AG04450 (cell line): ENCODE data around the gene ARCN1. TPM values are rescaled to one million over a fixed set of nuclear protein-coding genes. Genes with fewer than 3 reads are reported as not detected.

ENCODE experiments used
- CTCF ChIA-PET: fragments of 300-600, 350-600 bp; formaldehyde crosslinking; extraction: SDS; loops from one replicate; lab custom pipeline; 2022; ENCODE audit warnings: antibody characterized with exemption, inconsistent platforms; lab: Charles Lee
- POLR2A ChIA-PET: fragments of 350-600 bp; formaldehyde crosslinking; extraction: SDS; loops from one replicate; lab custom pipeline; 2021; ENCODE audit warnings: antibody characterized with exemption, inconsistent platforms; lab: Yijun Ruan, JAX
- DNase-seq: peaks from one replicate; pipeline ENCODE4 v3.0.0-alpha.2; 2011; ENCODE audit warnings: low read depth, low spot score
- H3K27ac ChIP-seq: one replicate; pipeline ENCODE4 v1.5.1; 2012; ENCODE audit warnings: low read depth, low read length, control low read depth
- H3K27me3 ChIP-seq: one replicate; pipeline ENCODE4 v1.6.0; 2012; ENCODE audit warnings: low read length; ENCODE audit not compliant: control insufficient read depth, insufficient read depth
- H3K4me3 ChIP-seq: 2 replicates; pipeline ENCODE4 v1.5.1; 2011; ENCODE audit warnings: mild to moderate bottlenecking, low read depth, low read length, control low read depth
- H3K9me3 ChIP-seq: 2 replicates; pipeline ENCODE4 v1.5.1; 2012; ENCODE audit warnings: low read length; ENCODE audit not compliant: control insufficient read depth, insufficient read depth
- CTCF ChIP-seq: IDR thresholded peaks from 2 replicates; pipeline ENCODE4 v1.5.1; 2011; ENCODE audit warnings: low read depth, low read length, control low read depth, inconsistent platforms
- polyA plus RNA-seq: library from polyadenylated mRNA; depleted of rRNA; stranded (reverse); fragments of >200 nt; gene quantifications from 2 replicates; pipeline ENCODE4 v1.2.3, GENCODE V29; 2011

Gene ARCN1
- polyA plus RNA-seq, 1 experiment: 387 TPM

GRCh38 chr11:118636569-118637290 is 64.5 kb downstream of the ARCN1 start:
- TF ChIP-seq CTCF: no peak
- CTCF ChIA-PET: interaction anchor here (0.6 to 3.2 kb wide), 7 partner anchors 10 to 292 kb away, joined by 3 to 11 read pairs (median 4); no protein-coding TSS in a partner anchor
- no peak overlapping the region for H3K27ac ChIP-seq

GRCh38 chr11:118638726-118639125 is 66.5 kb downstream of the ARCN1 start:
- POLR2A ChIA-PET: interaction anchor here (0.6 to 0.7 kb wide), 2 partner anchors 16 to 352 kb away, joined by 3 to 5 read pairs; no protein-coding TSS in a partner anchor
- H3K27ac ChIP-seq: no peak overlapping the region
- no peaks in the 10 kb centered on the region for H3K27me3 ChIP-seq
- CTCF ChIA-PET: interaction anchor here (1.7 kb wide), 1 partner anchor 318 kb away, joined by 3 read pairs; no protein-coding TSS in a partner anchor
- no peak overlapping the region for H3K4me3 ChIP-seq
- no peak for TF ChIP-seq CTCF
- H3K9me3 ChIP-seq: no peaks in the 10 kb centered on the region; the same call in 1 of the 2 replicates
- no peak for DNase-seq

More at GRCh38 chr11:118636569-118637290, 64.5 kb downstream of the ARCN1 start:
- Histone ChIP-seq H3K9me3 (no peaks in the 10 kb centered on the region; the same call in 1 of the 2 replicates), H3K27me3 (no peaks in the 10 kb centered on the region), H3K4me3 (no peak overlapping the region)
- DNase-seq: no peak
- POLR2A ChIA-PET: interaction anchor here (1.1 to 6.8 kb wide), 3 partner anchors 16 to 31 kb away, joined by 3 to 54 read pairs (median 6); no protein-coding TSS in a partner anchor

- H3K27me3 ChIP-seq: no peaks in the 10 kb centered on the region
- no peak overlapping the region for H3K4me3 ChIP-seq
- no peak for TF ChIP-seq CTCF
- no peaks in the 10 kb centered on the region; the same call in 1 of the 2 replicates for H3K9me3 ChIP-seq
- ChIA-PET POLR2A (interaction anchor here (0.7 to 1.2 kb wide), 4 partner anchors 9 to 70 kb away, joined by 3 to 5 read pairs (median 4); no protein-coding TSS in a partner anchor), CTCF (interaction anchor here (1.2 to 1.7 kb wide), 2 partner anchors 21 to 317 kb away, joined by 3 to 4 read pairs; no protein-coding TSS in a partner anchor)
- DNase-seq: no peak
- no peak overlapping the region for H3K27ac ChIP-seq
Observed at GRCh38 chr11:118639899-118640298, 67.7 kb downstream of the ARCN1 start.

- H3K27me3 ChIP-seq: no peaks in the 10 kb centered on the region
- ChIA-PET POLR2A (interaction anchor here (0.7 to 1.2 kb wide), 3 partner anchors 12 to 71 kb away, joined by 3 to 5 read pairs (median 4); no protein-coding TSS in a partner anchor), CTCF (interaction anchor here (1.2 kb wide), 1 partner anchor 20 kb away, joined by 4 read pairs; no protein-coding TSS in a partner anchor)
- no peak for TF ChIP-seq CTCF
- no peak overlapping the region for H3K4me3 ChIP-seq
- H3K27ac ChIP-seq: no peak overlapping the region
- no peaks in the 10 kb centered on the region for H3K9me3 ChIP-seq
- no peak for DNase-seq
Observed at GRCh38 chr11:118640332-118641154, 68.3 kb downstream of the ARCN1 start.
